Karpas-422 (cell line): ENCODE measurements around the gene SDK1. TPM values are rescaled to one million over a fixed set of nuclear protein-coding genes. Genes with fewer than 3 reads are reported as not detected.

Experiments used
- DNase-seq: peaks from one replicate; pipeline ENCODE4 v3.0.0-alpha.2; 2015
- H2AFZ ChIP-seq: fragments of 200-600 bp; sonication (generic); 2 replicates; pipeline ENCODE4 v1.6.1; 2014; ENCODE audit warnings: antibody characterized with exemption, low read length, mixed read lengths
- H3K27ac ChIP-seq: fragments of 200-600 bp; sonication (generic); 2 replicates; pipeline ENCODE4 v1.5.1; 2014; ENCODE audit warnings: mild to moderate bottlenecking, low read length, moderate library complexity
- H3K27me3 ChIP-seq: fragments of 200-600 bp; sonication (generic); 2 replicates; pipeline ENCODE4 v1.6.1; 2014; ENCODE audit warnings: low read length, mixed read lengths
- H3K36me3 ChIP-seq: fragments of 200-600 bp; sonication (generic); 2 replicates; pipeline ENCODE4 v1.6.1; 2014; ENCODE audit warnings: low read length, mixed read lengths; ENCODE audit not compliant: insufficient read depth
- H3K4me1 ChIP-seq: fragments of 200-600 bp; sonication (generic); 2 replicates; pipeline ENCODE4 v1.6.1; 2014; ENCODE audit warnings: mild to moderate bottlenecking, low read length, mixed read lengths
- H3K4me2 ChIP-seq: fragments of 200-600 bp; sonication (generic); 2 replicates; pipeline ENCODE4 v1.6.1; 2014; ENCODE audit warnings: low read length, low read depth, mild to moderate bottlenecking; ENCODE audit not compliant: poor library complexity, severe bottlenecking
- H3K4me3 ChIP-seq: fragments of 200-600 bp; sonication (generic); 2 replicates; pipeline ENCODE4 v1.5.1; 2014; ENCODE audit warnings: mild to moderate bottlenecking, antibody characterized with exemption, low read length, mixed read lengths
- H3K79me2 ChIP-seq: fragments of 200-600 bp; sonication (generic); 2 replicates; pipeline ENCODE4 v1.6.1; 2014; ENCODE audit warnings: mild to moderate bottlenecking, low read length, mixed read lengths
- H3K9ac ChIP-seq: fragments of 200-600 bp; sonication (generic); 2 replicates; pipeline ENCODE4 v1.6.0; 2014; ENCODE audit warnings: low read length
- H3K9me2 ChIP-seq: fragments of 200-600 bp; sonication (generic), shearing (Covaris generic); replicated peaks from 2 replicates; pipeline ENCODE4 v1.6.0; 2014; ENCODE audit warnings: mild to moderate bottlenecking, low read length, moderate library complexity; ENCODE audit not compliant: insufficient read depth
- H3K9me3 ChIP-seq: fragments of 300-700, 200-600 bp; sonication (generic); 2 replicates; pipeline ENCODE4 v1.6.1; 2014; ENCODE audit warnings: low read length, mixed read lengths
- H4K20me1 ChIP-seq: fragments of 200-600 bp; sonication (generic); 2 replicates; pipeline ENCODE4 v1.6.1; 2014; ENCODE audit warnings: mild to moderate bottlenecking, antibody characterized with exemption, low read length, low read depth; ENCODE audit not compliant: insufficient read depth
- total RNA-seq: library from RNA; depleted of rRNA; stranded (reverse); fragments of >200 nt; shearing (Covaris generic); gene quantifications from 2 replicates; pipeline ENCODE4 v1.2.3, GENCODE V29; 2014; ENCODE audit warnings: low replicate concordance

Gene SDK1
- total RNA-seq, 1 experiment from 2014 or later, result not detected

DNA sequence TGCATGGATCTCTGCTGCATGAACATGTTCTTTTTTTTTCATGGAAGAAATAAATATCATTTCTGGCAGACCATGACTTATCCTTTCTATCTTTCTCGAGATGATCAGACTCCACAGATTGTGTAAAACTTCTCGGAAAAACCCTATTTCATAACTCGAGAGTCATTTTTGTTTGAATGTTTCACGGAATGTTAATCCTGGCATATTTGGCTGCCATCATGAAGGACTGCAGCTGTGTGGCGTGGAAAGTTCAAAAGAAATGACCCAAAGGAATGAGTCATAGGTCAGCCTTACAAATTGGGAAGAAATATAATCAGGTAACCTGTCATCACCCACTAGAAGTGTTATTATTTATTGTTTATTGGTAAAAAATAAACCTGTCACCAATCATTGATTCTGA is 566.8 kb downstream of the SDK1 start:
- no peaks in the 10 kb centered on the region for H3K79me2 ChIP-seq
- no peak overlapping the region for H2AFZ ChIP-seq
- no peaks in the 10 kb centered on the region for H3K27me3 ChIP-seq
- H3K27ac ChIP-seq, result no peak overlapping the region
- no peak overlapping the region for H3K4me3 ChIP-seq
- DNase-seq, result no peak
- H3K9ac ChIP-seq, result no peak overlapping the region
- no peaks in the 10 kb centered on the region for H3K9me3 ChIP-seq
- H3K4me1 ChIP-seq, result no peaks in the 10 kb centered on the region
- H3K9me2 ChIP-seq, result no peaks in the 10 kb centered on the region
- no peak overlapping the region for H3K4me2 ChIP-seq
- H3K36me3 ChIP-seq, result no peaks in the 10 kb centered on the region
- H4K20me1 ChIP-seq, result no peaks in the 10 kb centered on the region

DNA sequence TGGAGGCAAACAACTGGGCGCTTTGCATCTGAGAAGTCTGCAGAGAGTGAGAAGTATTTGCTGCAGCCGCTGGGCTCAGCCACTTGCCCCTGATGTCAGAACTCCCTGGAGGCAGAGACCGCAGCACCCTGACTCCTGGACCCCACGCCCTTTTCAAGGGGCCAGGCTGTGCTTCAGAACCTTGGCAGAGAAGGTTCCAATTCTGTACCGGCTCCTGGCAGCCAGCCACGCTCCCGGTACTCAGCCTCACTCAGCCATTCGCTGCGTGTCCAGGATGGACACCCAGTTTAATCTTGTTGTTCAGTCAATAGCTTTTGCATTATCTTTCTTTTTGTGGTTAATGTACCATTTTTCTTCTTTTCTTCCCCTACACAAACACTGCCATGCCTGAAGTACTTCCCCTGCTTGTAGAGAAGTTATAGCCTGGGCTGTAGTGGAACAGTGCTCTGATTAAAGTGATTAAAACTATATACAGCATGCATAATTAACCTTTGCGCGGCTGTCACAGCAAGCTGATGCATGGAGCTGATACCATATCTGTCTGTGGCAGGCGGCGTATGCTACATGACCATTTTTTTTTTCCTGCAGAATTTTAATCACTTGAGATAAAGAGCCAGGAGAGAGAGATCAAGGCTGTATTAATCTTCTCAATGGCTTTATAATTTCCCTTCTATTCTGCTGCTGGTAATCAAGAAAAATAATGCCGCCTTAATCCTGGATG is 578.5 kb downstream of the SDK1 start:
- H3K9me3 ChIP-seq, result no peaks in the 10 kb centered on the region; the same call in 1 of the 2 replicates
- H3K36me3 ChIP-seq, result no peaks in the 10 kb centered on the region
- H3K27ac ChIP-seq, result no peak overlapping the region
- no peaks in the 10 kb centered on the region for H4K20me1 ChIP-seq
- no peak for DNase-seq
- H3K79me2 ChIP-seq, result no peaks in the 10 kb centered on the region
- no peak overlapping the region for H2AFZ ChIP-seq
- no peaks in the 10 kb centered on the region for H3K4me1 ChIP-seq
- no peak overlapping the region for H3K9ac ChIP-seq
- no peak overlapping the region for H3K4me2 ChIP-seq
- H3K9me2 ChIP-seq, result no peaks in the 10 kb centered on the region
- no peak overlapping the region for H3K4me3 ChIP-seq
- H3K27me3 ChIP-seq, result no peaks in the 10 kb centered on the region

GRCh38 chr7:3880228-3880987 is 579.4 kb downstream of the SDK1 start:
- no peak overlapping the region for H3K9ac ChIP-seq
- H3K36me3 ChIP-seq, result no peaks in the 10 kb centered on the region
- H3K4me3 ChIP-seq, result no peak overlapping the region
- H3K9me2 ChIP-seq, result no peaks in the 10 kb centered on the region
- no peak overlapping the region for H2AFZ ChIP-seq
- H3K4me2 ChIP-seq, result no peak overlapping the region
- H3K4me1 ChIP-seq, result no peaks in the 10 kb centered on the region
- DNase-seq, result no peak
- H4K20me1 ChIP-seq, result no peaks in the 10 kb centered on the region
- no peaks in the 10 kb centered on the region for H3K79me2 ChIP-seq
- no peaks in the 10 kb centered on the region for H3K27me3 ChIP-seq
- H3K9me3 ChIP-seq, result no peaks in the 10 kb centered on the region; the same call in 1 of the 2 replicates
- H3K27ac ChIP-seq, result no peak overlapping the region

DNA sequence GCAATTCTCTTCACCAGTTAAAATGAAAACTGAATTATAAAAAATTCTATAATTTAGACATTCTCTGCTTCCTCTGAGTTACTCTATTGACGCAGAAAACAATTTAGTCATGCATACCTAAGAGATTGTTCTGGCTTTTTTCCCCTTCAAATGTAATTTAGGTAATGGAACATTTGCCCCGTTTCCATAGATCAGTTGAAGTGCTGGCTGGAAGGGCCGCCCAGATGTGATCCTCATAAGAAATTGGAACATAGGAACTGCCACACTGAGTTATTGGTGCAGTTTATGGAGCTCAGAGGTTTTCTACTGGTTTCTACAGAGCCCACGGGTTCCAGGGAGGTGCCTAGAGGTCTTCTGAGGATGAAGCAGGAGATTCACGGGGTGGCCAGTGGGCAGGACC is 581.7 kb downstream of the SDK1 start:
- Histone ChIP-seq H3K79me2 (no peaks in the 10 kb centered on the region), H3K4me3 (no peak overlapping the region), H3K4me1 (no peaks in the 10 kb centered on the region), H2AFZ (no peak overlapping the region), H3K9ac (no peak overlapping the region), H3K36me3 (no peaks in the 10 kb centered on the region), H3K9me2 (no peaks in the 10 kb centered on the region), H3K27me3 (no peaks in the 10 kb centered on the region), H4K20me1 (no peaks in the 10 kb centered on the region), H3K9me3 (no peaks in the 10 kb centered on the region; the same call in 1 of the 2 replicates), H3K27ac (no peak overlapping the region), H3K4me2 (no peak overlapping the region)
- no peak for DNase-seq

GRCh38 chr7:3884543-3884942 is 583.5 kb downstream of the SDK1 start:
- no peak overlapping the region for H3K4me2 ChIP-seq
- H3K9me2 ChIP-seq, result no peaks in the 10 kb centered on the region
- DNase-seq, result no peak
- H2AFZ ChIP-seq, result no peak overlapping the region
- H3K36me3 ChIP-seq, result no peaks in the 10 kb centered on the region
- H3K27ac ChIP-seq, result no peak overlapping the region
- no peaks in the 10 kb centered on the region; the same call in 1 of the 2 replicates for H3K9me3 ChIP-seq
- H4K20me1 ChIP-seq, result no peaks in the 10 kb centered on the region
- no peaks in the 10 kb centered on the region for H3K79me2 ChIP-seq
- H3K4me3 ChIP-seq, result no peak overlapping the region
- H3K9ac ChIP-seq, result no peak overlapping the region
- H3K27me3 ChIP-seq, result no peaks in the 10 kb centered on the region
- H3K4me1 ChIP-seq, result no peaks in the 10 kb centered on the region

DNA sequence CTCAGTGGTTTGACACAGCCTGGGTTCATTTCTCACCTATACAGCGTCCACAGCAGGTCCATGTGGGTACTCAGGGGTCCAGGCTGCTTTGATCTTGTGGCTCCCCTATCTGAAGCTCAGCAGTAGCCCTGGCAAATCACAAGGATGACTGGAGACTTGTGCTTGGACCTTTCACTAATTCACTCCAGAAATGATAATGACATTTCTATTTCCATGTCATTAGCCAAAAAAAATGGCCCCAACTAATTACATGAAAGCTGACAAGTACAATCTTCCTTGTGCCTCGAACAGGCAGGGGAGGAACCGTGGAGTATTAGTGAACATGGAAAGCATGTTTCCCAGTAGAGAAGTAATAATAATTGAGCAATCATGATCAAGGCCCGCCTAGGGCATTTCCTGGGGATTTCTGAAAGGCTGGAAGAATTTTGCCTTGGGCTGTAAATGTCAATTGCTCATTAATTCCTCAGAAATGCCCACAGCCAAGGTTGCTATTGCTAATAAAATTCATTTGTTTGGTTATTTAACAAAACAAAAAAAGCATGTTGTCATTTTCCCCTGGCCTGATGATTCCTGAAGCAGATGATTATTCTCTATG is 586.1 kb downstream of the SDK1 start:
- no peak overlapping the region for H3K4me3 ChIP-seq
- no peaks in the 10 kb centered on the region for H4K20me1 ChIP-seq
- H2AFZ ChIP-seq, result no peak overlapping the region
- H3K9me3 ChIP-seq, result no peaks in the 10 kb centered on the region
- DNase-seq, result no peak
- H3K36me3 ChIP-seq, result no peaks in the 10 kb centered on the region
- no peaks in the 10 kb centered on the region for H3K9me2 ChIP-seq
- no peak overlapping the region for H3K4me2 ChIP-seq
- H3K4me1 ChIP-seq, result no peaks in the 10 kb centered on the region
- no peak overlapping the region for H3K27ac ChIP-seq
- no peaks in the 10 kb centered on the region for H3K79me2 ChIP-seq
- no peaks in the 10 kb centered on the region for H3K27me3 ChIP-seq
- no peak overlapping the region for H3K9ac ChIP-seq

DNA sequence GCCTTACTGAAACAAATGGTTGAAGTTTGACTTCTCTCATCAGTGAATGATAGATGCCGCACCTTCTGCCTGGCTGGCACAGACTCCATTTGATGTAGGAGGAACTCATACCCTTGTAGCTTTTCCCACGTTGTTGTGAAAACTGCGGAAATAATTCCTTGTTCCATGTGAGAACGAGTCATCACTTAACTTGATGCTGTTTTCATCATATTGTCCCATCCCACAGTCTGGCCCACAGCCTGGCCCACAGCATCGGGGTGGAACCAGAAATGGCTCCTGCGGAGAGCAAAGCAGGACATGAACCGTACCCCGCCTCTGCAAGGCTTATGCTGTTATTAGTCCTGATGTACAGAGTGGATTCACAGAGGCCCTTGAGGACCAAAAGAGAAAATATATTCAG is 587.0 kb downstream of the SDK1 start:
- H3K79me2 ChIP-seq, result no peaks in the 10 kb centered on the region
- no peaks in the 10 kb centered on the region for H3K4me1 ChIP-seq
- no peak overlapping the region for H3K4me2 ChIP-seq
- no peak overlapping the region for H2AFZ ChIP-seq
- H3K9me2 ChIP-seq, result no peaks in the 10 kb centered on the region
- H3K27me3 ChIP-seq, result no peaks in the 10 kb centered on the region
- H3K36me3 ChIP-seq, result no peaks in the 10 kb centered on the region
- no peak overlapping the region for H3K4me3 ChIP-seq
- H4K20me1 ChIP-seq, result no peaks in the 10 kb centered on the region
- H3K27ac ChIP-seq, result no peak overlapping the region
- no peak for DNase-seq
- no peak overlapping the region for H3K9ac ChIP-seq
- no peaks in the 10 kb centered on the region for H3K9me3 ChIP-seq

DNA sequence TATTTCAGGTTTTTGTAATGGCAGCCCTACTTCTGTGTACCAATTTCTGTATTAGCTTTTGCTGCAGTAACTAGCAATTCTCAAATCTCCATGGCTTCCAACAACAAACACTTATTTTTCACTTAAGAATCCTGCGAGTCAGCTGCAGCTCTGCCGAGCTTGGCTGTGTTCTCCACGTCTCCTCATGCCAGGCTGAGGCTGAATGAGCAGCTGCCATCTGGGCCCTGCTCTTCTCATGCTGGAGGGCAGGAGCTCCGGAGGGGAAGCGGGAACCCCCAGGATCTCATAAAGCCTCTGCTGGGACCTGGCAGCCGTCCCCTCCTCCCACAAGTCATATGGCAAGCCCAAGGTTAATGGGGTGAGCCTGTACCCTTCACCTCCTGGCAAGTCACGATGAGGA is 591.1 kb downstream of the SDK1 start:
- Histone ChIP-seq H3K9ac (no peak overlapping the region), H3K4me2 (no peak overlapping the region), H3K36me3 (no peaks in the 10 kb centered on the region), H3K4me3 (no peak overlapping the region), H3K4me1 (no peaks in the 10 kb centered on the region), H3K9me2 (no peaks in the 10 kb centered on the region), H4K20me1 (no peaks in the 10 kb centered on the region), H3K79me2 (no peaks in the 10 kb centered on the region), H3K27me3 (no peaks in the 10 kb centered on the region), H3K9me3 (no peaks in the 10 kb centered on the region), H3K27ac (no peak overlapping the region), H2AFZ (no peak overlapping the region)
- DNase-seq, result no peak
